HG02642 (cell line): ENCODE measurements around the gene BMPER.

ENCODE experiments used
- ATAC-seq: cut with Tn5 transposase; IDR thresholded peaks from one replicate; pipeline ENCODE4 v1.9.1; 2021; ENCODE audit warnings: mild to moderate bottlenecking; ENCODE audit not compliant: unreplicated experiment, poor library complexity

The BMPER gene

GRCh38 chr7:34123316-34123715 lies 218.0 kb downstream of the BMPER start:
- no peak for ATAC-seq

GRCh38 chr7:34124765-34125164 lies 219.4 kb downstream of the BMPER start:
- no peak for ATAC-seq

- ATAC-seq: no peak
Measured at GRCh38 chr7:34128762-34129161, 223.4 kb downstream of the BMPER start.

GRCh38 chr7:34130558-34131295 lies 225.4 kb downstream of the BMPER start:
- no peak for ATAC-seq

- no peak for ATAC-seq
Measured at GRCh38 chr7:34131371-34131770, 226.0 kb downstream of the BMPER start.

GRCh38 chr7:34133356-34133982 lies 228.1 kb downstream of the BMPER start:
- no peak for ATAC-seq

GRCh38 chr7:34133983-34134782 lies 228.8 kb downstream of the BMPER start:
- ATAC-seq: no peak

- no peak for ATAC-seq
Measured at GRCh38 chr7:34135924-34136323, 230.6 kb downstream of the BMPER start.

- no peak for ATAC-seq
Measured at GRCh38 chr7:34136698-34137097, 231.4 kb downstream of the BMPER start.

GRCh38 chr7:34137176-34137575 lies 231.8 kb downstream of the BMPER start:
- ATAC-seq: no peak

- ATAC-seq: no peak
Measured at GRCh38 chr7:34138483-34138882, 233.1 kb downstream of the BMPER start.

- ATAC-seq: no peak
Measured at GRCh38 chr7:34139086-34139485, 233.7 kb downstream of the BMPER start.

GRCh38 chr7:34140066-34140465 lies 234.7 kb downstream of the BMPER start:
- no peak for ATAC-seq

GRCh38 chr7:34143402-34143801 lies 238.1 kb downstream of the BMPER start:
- ATAC-seq: no peak

GRCh38 chr7:34145603-34146002 lies 240.3 kb downstream of the BMPER start:
- no peak for ATAC-seq

GRCh38 chr7:34153656-34154270 lies 248.4 kb downstream of the BMPER start:
- no peak for ATAC-seq

GRCh38 chr7:34155220-34155908 lies 250.0 kb downstream of the BMPER start:
- no peak for ATAC-seq

- no peak for ATAC-seq
Measured at GRCh38 chr7:34156336-34156735, 251.0 kb downstream of the BMPER start.

- no peak for ATAC-seq
Measured at GRCh38 chr7:34157137-34157536, 251.8 kb downstream of the BMPER start.
